Gastroesophageal sphincter (tissue), 3 donors: ENCODE measurements around the gene PZP.

ENCODE experiments used
- EP300 ChIP-seq: sonication (generic); formaldehyde crosslinking; IDR thresholded peaks from one replicate; pipeline ENCODE4 v1.6.1; 2017; ENCODE audit warnings: antibody characterized with exemption, mild to moderate bottlenecking
- POLR2A ChIP-seq, 2 donors: fragments of 450-650 bp; IDR thresholded peaks; one replicate each; pipeline ENCODE4 v1.6.1; 2017; ENCODE audit warnings: antibody characterized with exemption in 2 of 2, mild to moderate bottlenecking in 2 of 2, moderate library complexity in 1 of 2
- POLR2AphosphoS5 ChIP-seq: sonication (generic); formaldehyde crosslinking; IDR thresholded peaks from one replicate; pipeline ENCODE4 v1.6.1; 2017; ENCODE audit warnings: antibody characterized with exemption
- TF ChIP-seq, protein P1 (sequence below), 4 experiments: fragments of 200-600 bp in 2 of 4; fragments of 450-650 bp in 2 of 4; sonication (generic) in 1 of 4; IDR thresholded peaks; one replicate each; pipeline ENCODE4 v1.5.1; 2017 to 2019; ENCODE audit warnings: antibody characterized with exemption in 4 of 4, mild to moderate bottlenecking in 2 of 4, moderate library complexity in 2 of 4

DNA sequence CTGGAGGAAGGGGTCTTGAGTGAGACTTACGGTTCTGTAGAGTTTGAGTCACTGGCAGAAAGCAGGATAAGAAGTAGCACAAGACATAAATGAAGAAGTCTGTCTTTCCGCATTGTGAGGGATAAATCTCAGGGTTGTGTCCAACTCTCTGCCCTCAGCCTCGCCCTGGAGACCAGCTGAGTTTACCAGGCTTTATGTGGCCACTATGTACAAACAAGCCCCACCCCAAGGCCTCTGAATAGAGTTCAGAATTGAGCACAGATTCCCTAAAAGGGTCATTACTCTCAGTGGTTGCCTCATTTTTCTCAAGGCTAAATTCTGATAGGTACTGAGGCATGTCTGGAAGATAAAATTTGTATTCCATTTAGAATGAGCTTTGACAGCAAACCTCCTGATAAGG lies at the start of gene PZP:
- TF ChIP-seq POLR2AphosphoS5 (no peak), POLR2A (IDR thresholded peaks at IDR 0.05) (no peak), EP300 (no peak)
- TF ChIP-seq, protein P1, sequence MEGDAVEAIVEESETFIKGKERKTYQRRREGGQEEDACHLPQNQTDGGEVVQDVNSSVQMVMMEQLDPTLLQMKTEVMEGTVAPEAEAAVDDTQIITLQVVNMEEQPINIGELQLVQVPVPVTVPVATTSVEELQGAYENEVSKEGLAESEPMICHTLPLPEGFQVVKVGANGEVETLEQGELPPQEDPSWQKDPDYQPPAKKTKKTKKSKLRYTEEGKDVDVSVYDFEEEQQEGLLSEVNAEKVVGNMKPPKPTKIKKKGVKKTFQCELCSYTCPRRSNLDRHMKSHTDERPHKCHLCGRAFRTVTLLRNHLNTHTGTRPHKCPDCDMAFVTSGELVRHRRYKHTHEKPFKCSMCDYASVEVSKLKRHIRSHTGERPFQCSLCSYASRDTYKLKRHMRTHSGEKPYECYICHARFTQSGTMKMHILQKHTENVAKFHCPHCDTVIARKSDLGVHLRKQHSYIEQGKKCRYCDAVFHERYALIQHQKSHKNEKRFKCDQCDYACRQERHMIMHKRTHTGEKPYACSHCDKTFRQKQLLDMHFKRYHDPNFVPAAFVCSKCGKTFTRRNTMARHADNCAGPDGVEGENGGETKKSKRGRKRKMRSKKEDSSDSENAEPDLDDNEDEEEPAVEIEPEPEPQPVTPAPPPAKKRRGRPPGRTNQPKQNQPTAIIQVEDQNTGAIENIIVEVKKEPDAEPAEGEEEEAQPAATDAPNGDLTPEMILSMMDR (IDR thresholded peaks at IDR 0.05) = no peak
